Activated naive CD8-positive, alpha-beta T cell treated with anti-CD3 and anti-CD28 coated beads, Interleukin-2, amount 50 U/mL, for 24 hours (primary cell): ENCODE measurements around the gene MYLK.
"Not testable (repeated sequence)": the region's sequence is repeated elsewhere in the genome, so short reads cannot be mapped to it uniquely, and the experiment has no call there.

ENCODE experiments used
- ATAC-seq: fragments of 150-1000 bp; cut with Tn5 transposase; one replicate; pipeline ENCODE4 v1.10.0; 2021
- DNase-seq: peaks from one replicate; pipeline ENCODE4 v3.0.0; 2021
- H3K27ac Mint-ChIP-seq: one replicate; pipeline ENCODE4 v1.8.0; 2021; ENCODE audit warnings: mild to moderate bottlenecking, mixed read lengths
- H3K27me3 Mint-ChIP-seq: one replicate; pipeline ENCODE4 v1.8.0; 2021; ENCODE audit warnings: mixed read lengths
- H3K36me3 Mint-ChIP-seq: one replicate; pipeline ENCODE4 v1.8.0; 2021; ENCODE audit warnings: low read depth, mixed read lengths
- H3K4me1 Mint-ChIP-seq: one replicate; pipeline ENCODE4 v1.8.0; 2021; ENCODE audit warnings: mixed read lengths
- H3K4me3 Mint-ChIP-seq: one replicate; pipeline ENCODE4 v1.8.0; 2021; ENCODE audit warnings: mild to moderate bottlenecking, moderate library complexity, mixed read lengths
- H3K9me3 Mint-ChIP-seq: one replicate; pipeline ENCODE4 v1.8.0; 2021; ENCODE audit warnings: mixed read lengths

Gene MYLK

GRCh38 chr3:123739106-123739505 lies 145.0 kb downstream of the MYLK start:
- DNase-seq (no peak), ATAC-seq (no peak)
- Mint-ChIP-seq H3K4me3 (no peak overlapping the region), H3K4me1 (no peaks in the 10 kb centered on the region), H3K27me3 (peaks cover 4% of the 10 kb centered on the region), H3K9me3 (no peaks in the 10 kb centered on the region), H3K36me3 (no peaks in the 10 kb centered on the region), H3K27ac (no peak overlapping the region)

GRCh38 chr3:123738522-123738921 lies 145.6 kb downstream of the MYLK start:
- not testable (repeated sequence) for H3K27ac Mint-ChIP-seq, H3K36me3 Mint-ChIP-seq, DNase-seq, H3K4me1 Mint-ChIP-seq, ATAC-seq, H3K27me3 Mint-ChIP-seq, H3K4me3 Mint-ChIP-seq, H3K9me3 Mint-ChIP-seq

- Mint-ChIP-seq H3K4me1 (no peaks in the 10 kb centered on the region), H3K9me3 (no peaks in the 10 kb centered on the region), H3K36me3 (no peaks in the 10 kb centered on the region), H3K27ac (no peak overlapping the region), H3K4me3 (no peak overlapping the region), H3K27me3 (no peaks in the 10 kb centered on the region)
- ATAC-seq (no peak), DNase-seq (no peak)
Observed at GRCh38 chr3:123737168-123737567, 147.0 kb downstream of the MYLK start.

DNA sequence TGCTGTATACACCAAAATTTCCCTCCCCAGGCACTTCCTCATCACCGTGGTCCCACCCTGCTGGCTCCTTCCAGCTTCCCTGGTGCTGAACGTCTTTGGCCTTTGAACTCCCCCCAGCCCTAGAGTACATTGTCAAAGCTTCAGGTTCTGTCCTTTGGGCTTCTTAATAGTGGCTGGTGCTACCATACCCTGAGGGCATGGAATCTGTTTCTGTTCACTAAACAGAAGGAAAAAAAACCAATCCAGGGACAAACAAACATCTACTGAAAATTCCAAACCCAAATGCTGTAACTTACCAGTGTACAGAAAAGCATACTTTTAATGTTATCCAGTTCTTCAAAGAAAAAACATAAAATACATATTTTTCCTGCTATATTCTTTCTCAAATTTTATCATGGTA lies 148.7 kb downstream of the MYLK start:
- ATAC-seq = no peak
- H3K4me3 Mint-ChIP-seq = no peak overlapping the region
- no peaks in the 10 kb centered on the region for H3K36me3 Mint-ChIP-seq
- H3K4me1 Mint-ChIP-seq = no peaks in the 10 kb centered on the region
- no peak overlapping the region for H3K27ac Mint-ChIP-seq
- no peak for DNase-seq
- H3K9me3 Mint-ChIP-seq = no peaks in the 10 kb centered on the region
- H3K27me3 Mint-ChIP-seq = peaks cover 2% of the 10 kb centered on the region

DNA sequence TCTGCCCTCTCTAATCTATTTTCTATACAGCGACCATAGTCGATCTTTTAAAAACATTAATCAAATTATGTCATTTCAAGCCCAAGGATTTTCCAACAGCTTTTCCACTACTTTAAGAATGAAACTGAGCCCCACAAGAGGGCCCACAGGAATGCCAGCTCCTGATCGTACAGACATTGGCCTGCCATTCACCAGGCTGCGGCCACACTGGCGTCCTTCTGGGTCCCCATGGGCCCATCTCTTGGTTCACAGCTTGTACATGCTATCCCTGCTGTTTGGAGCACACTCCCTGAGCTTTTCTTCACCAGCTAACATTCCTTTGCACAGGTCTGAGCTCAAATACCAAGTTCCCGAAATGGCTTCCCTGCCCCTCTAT lies 149.6 kb downstream of the MYLK start:
- H3K4me3 Mint-ChIP-seq = no peak overlapping the region

GRCh38 chr3:123733805-123734526 lies 150.2 kb downstream of the MYLK start:
- no peak for DNase-seq
- H3K27me3 Mint-ChIP-seq = peaks cover 2% of the 10 kb centered on the region
- no peaks in the 10 kb centered on the region for H3K9me3 Mint-ChIP-seq
- H3K27ac Mint-ChIP-seq = no peak overlapping the region
- no peaks in the 10 kb centered on the region for H3K36me3 Mint-ChIP-seq
- no peak for ATAC-seq
- no peak overlapping the region for H3K4me3 Mint-ChIP-seq
- no peaks in the 10 kb centered on the region for H3K4me1 Mint-ChIP-seq

More for the DNA sequence above, 149.6 kb downstream of the MYLK start:
- no peak for DNase-seq
- Mint-ChIP-seq H3K27ac (no peak overlapping the region), H3K36me3 (no peaks in the 10 kb centered on the region), H3K9me3 (no peaks in the 10 kb centered on the region), H3K4me1 (no peaks in the 10 kb centered on the region), H3K27me3 (peaks cover 2% of the 10 kb centered on the region)
- ATAC-seq = no peak

GRCh38 chr3:123733341-123733740 lies 150.8 kb downstream of the MYLK start:
- no peaks in the 10 kb centered on the region for H3K9me3 Mint-ChIP-seq
- no peaks in the 10 kb centered on the region for H3K36me3 Mint-ChIP-seq
- H3K4me3 Mint-ChIP-seq = no peak overlapping the region
- H3K27ac Mint-ChIP-seq = no peak overlapping the region
- no peaks in the 10 kb centered on the region for H3K4me1 Mint-ChIP-seq
- peaks cover 2% of the 10 kb centered on the region for H3K27me3 Mint-ChIP-seq
- DNase-seq = no peak
- no peak for ATAC-seq

DNA sequence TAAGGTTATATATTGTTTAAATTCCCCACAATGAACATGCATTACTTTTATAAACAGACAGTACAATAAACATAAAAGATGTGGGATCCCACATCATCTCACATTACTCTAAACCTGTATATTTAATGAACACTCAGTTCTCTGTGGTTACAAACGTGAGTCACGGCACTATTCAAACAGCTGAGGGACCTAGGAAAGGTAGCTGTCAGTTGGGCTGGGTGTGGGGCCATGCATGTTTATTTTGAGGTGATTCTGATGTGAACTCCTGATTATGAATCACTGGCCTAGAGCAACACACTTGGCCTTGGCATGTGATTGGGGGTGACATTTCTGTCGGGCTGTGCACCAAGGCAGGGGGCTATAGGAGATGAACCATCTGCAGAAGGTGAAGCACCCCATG lies 151.7 kb downstream of the MYLK start:
- peaks cover 2% of the 10 kb centered on the region for H3K27me3 Mint-ChIP-seq
- no peaks in the 10 kb centered on the region for H3K36me3 Mint-ChIP-seq
- ATAC-seq (peak; percentile 59), DNase-seq (no peak)
- H3K27ac Mint-ChIP-seq = no peak overlapping the region
- H3K4me1 Mint-ChIP-seq = no peaks in the 10 kb centered on the region
- H3K4me3 Mint-ChIP-seq = no peak overlapping the region
- no peaks in the 10 kb centered on the region for H3K9me3 Mint-ChIP-seq

- Mint-ChIP-seq H3K36me3 (no peaks in the 10 kb centered on the region), H3K4me1 (no peaks in the 10 kb centered on the region), H3K4me3 (no peak overlapping the region), H3K27ac (no peak overlapping the region), H3K9me3 (no peaks in the 10 kb centered on the region), H3K27me3 (peaks cover 2% of the 10 kb centered on the region)
- ATAC-seq (no peak), DNase-seq (no peak)
Observed at GRCh38 chr3:123730829-123731228, 153.3 kb downstream of the MYLK start.

DNA sequence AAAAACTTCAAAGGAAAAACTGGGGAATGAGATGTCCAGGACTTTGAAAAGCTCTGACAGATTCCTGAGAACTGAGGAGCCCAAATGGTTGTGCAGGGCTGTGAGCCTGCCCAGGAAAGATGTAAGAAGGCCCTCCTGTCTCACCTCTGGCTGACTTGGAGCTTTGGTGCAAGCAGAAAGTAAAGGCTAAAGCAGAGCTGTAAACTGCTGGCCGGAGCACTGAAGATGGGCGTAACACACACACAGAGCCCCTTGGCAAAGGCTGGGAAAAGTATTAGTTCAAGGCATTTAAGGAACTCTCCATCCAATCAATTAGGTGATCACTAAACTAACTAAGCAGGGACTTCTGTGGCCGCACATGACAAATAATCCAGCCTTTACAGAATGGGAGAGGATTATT lies 155.1 kb downstream of the MYLK start:
- Mint-ChIP-seq H3K4me3 (no peak overlapping the region), H3K27ac (no peak overlapping the region), H3K27me3 (peaks cover 2% of the 10 kb centered on the region), H3K4me1 (no peaks in the 10 kb centered on the region), H3K36me3 (no peaks in the 10 kb centered on the region), H3K9me3 (no peaks in the 10 kb centered on the region)
- ATAC-seq (no peak), DNase-seq (no peak)

DNA sequence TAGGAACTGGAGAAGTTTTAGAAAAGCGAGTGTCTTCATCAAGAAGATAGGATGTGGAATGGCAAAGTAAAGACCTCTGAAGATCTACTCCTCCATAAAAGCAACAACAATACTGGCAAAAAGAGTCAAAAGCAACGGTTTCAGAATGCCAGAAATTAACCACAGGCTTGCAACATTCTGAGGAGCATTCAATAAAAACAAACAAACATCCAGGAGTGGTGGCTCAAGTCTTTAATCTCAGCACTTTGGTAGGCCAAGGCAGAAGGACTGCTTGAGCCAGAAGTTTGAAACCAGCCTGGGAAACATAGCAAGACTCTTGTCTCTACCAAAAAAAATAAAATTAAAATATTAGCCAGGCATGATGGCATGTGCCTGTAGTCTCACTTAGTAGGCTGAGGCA lies 156.1 kb downstream of the MYLK start:
- Mint-ChIP-seq H3K27ac (no peak overlapping the region), H3K4me3 (no peak overlapping the region), H3K4me1 (no peaks in the 10 kb centered on the region), H3K27me3 (peaks cover 2% of the 10 kb centered on the region), H3K9me3 (no peaks in the 10 kb centered on the region), H3K36me3 (no peaks in the 10 kb centered on the region)
- ATAC-seq (no peak), DNase-seq (no peak)

GRCh38 chr3:123725652-123726400 lies 158.3 kb downstream of the MYLK start:
- Mint-ChIP-seq H3K4me1 (no peaks in the 10 kb centered on the region), H3K36me3 (no peaks in the 10 kb centered on the region), H3K27me3 (peaks cover 1% of the 10 kb centered on the region), H3K9me3 (no peaks in the 10 kb centered on the region), H3K4me3 (no peak overlapping the region), H3K27ac (no peak overlapping the region)
- peak; percentile 26 for ATAC-seq
- DNase-seq = no peak

DNA sequence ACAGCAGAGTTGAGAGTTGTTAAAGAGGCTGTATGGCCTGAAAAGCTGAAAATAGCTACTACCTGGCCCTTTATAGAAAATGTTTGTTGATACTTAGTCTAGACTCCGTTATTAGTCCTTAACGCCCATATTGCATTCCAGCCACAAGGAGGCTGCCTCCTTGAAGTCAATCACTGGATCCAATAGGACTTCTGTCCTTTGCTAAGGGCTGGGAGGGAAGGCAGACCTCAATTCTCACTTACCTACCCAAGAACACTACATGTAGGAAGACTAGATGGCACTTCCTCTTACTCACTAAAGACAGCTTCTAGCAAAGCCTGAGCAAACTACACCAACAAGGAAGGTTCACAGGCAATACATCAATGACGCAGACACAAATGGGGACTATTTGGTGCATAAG lies 159.8 kb downstream of the MYLK start:
- H3K4me3 Mint-ChIP-seq = no peak overlapping the region
- H3K9me3 Mint-ChIP-seq = no peaks in the 10 kb centered on the region
- ATAC-seq (no peak), DNase-seq (no peak)
- H3K27me3 Mint-ChIP-seq = peaks cover 1% of the 10 kb centered on the region
- H3K36me3 Mint-ChIP-seq = no peaks in the 10 kb centered on the region
- no peaks in the 10 kb centered on the region for H3K4me1 Mint-ChIP-seq
- H3K27ac Mint-ChIP-seq = no peak overlapping the region

- Mint-ChIP-seq H3K4me3 (no peak overlapping the region), H3K4me1 (no peaks in the 10 kb centered on the region), H3K27ac (no peak overlapping the region), H3K9me3 (no peaks in the 10 kb centered on the region), H3K36me3 (no peaks in the 10 kb centered on the region), H3K27me3 (peaks cover 1% of the 10 kb centered on the region)
- DNase-seq (peak; percentile 37), ATAC-seq (peak; percentile 71)
Observed at GRCh38 chr3:123723522-123724168, 160.5 kb downstream of the MYLK start.

GRCh38 chr3:123723070-123723469 lies 161.1 kb downstream of the MYLK start:
- Mint-ChIP-seq H3K9me3 (no peaks in the 10 kb centered on the region), H3K27me3 (peaks cover 1% of the 10 kb centered on the region), H3K4me1 (no peaks in the 10 kb centered on the region), H3K4me3 (no peak overlapping the region), H3K36me3 (no peaks in the 10 kb centered on the region), H3K27ac (no peak overlapping the region)
- ATAC-seq (no peak), DNase-seq (no peak)
